Activated CD4-positive, alpha-beta memory T cell treated with anti-CD3 and anti-CD28 coated beads, Interleukin-2, amount 10 ng/mL, durations not matched to agents 7 days and 5 days (primary cell): ENCODE measurements around the gene LRRC14B. TPM values are rescaled to one million over a fixed set of nuclear protein-coding genes. Genes with fewer than 3 reads are reported as not detected.
"Not testable (repeated sequence)": the region's sequence is repeated elsewhere in the genome, so short reads cannot be mapped to it uniquely, and the experiment has no call there.

Experiments used
- CTCF ChIA-PET: fragments of 350-600 bp; sonication (Branson Sonifier 250); formaldehyde crosslinking; loops from one replicate; lab custom pipeline; 2021; ENCODE audit warnings: antibody characterized with exemption, inconsistent platforms; lab: Charles Lee
- POLR2A ChIA-PET: fragments of 350-600 bp; sonication (Branson Sonifier 250); formaldehyde crosslinking; loops from one replicate; lab custom pipeline; 2021; ENCODE audit warnings: antibody characterized with exemption; lab: Charles Lee
- DNase-seq: peaks from one replicate; pipeline ENCODE4 v3.0.0-alpha.2; 2020
- H3K27ac Mint-ChIP-seq: one replicate; pipeline ENCODE4 v1.8.0; 2021; ENCODE audit warnings: mild to moderate bottlenecking, mixed read lengths
- H3K27me3 Mint-ChIP-seq: one replicate; pipeline ENCODE4 v1.8.0; 2021; ENCODE audit warnings: mixed read lengths
- H3K36me3 Mint-ChIP-seq: one replicate; pipeline ENCODE4 v1.8.0; 2021; ENCODE audit warnings: low read depth, mixed read lengths
- H3K4me1 Mint-ChIP-seq: one replicate; pipeline ENCODE4 v1.8.0; 2021; ENCODE audit warnings: mixed read lengths
- H3K4me3 Mint-ChIP-seq: one replicate; pipeline ENCODE4 v1.8.0; 2021; ENCODE audit warnings: mild to moderate bottlenecking, mixed read lengths
- H3K9me3 Mint-ChIP-seq: one replicate; pipeline ENCODE4 v1.8.0; 2021; ENCODE audit warnings: mixed read lengths
- total RNA-seq, 2 experiments: library from RNA; stranded (reverse); gene quantifications; one replicate each; pipeline ENCODE4 v1.2.3, GENCODE V29; 2021

LRRC14B gene
- total RNA-seq, 2 experiments from 2014 or later = not detected

DNA sequence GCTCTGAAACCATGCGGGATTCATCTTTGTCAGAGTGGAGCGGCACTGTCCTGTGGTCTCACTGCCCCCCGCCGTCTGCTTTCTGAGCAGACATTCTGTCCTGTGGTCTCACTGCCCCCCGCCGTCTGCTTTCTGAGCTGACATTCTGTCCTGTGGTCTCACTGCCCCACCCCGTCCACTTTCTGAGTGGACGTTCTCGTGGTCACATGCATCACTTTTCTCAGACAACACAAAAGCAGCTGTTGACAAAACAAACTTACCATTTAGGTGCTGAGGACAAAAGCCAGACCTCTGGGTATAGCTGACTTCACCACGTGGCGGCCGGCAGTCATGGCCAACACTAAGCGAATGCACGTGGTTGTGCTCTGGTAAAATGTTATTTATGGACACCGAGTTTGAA, 2.8 kb downstream of the LRRC14B start:
- ChIA-PET CTCF (interaction anchor here (1.2 kb wide), 1 partner anchor 11 kb away, joined by 3 read pairs; no protein-coding TSS in a partner anchor), POLR2A (no interaction called here)
- no peak for DNase-seq
- H3K27me3 Mint-ChIP-seq = no peaks in the 10 kb centered on the region
- H3K9me3 Mint-ChIP-seq = no peaks in the 10 kb centered on the region
- H3K4me3 Mint-ChIP-seq = no peak overlapping the region
- H3K36me3 Mint-ChIP-seq = no peaks in the 10 kb centered on the region
- H3K27ac Mint-ChIP-seq = no peak overlapping the region
- peaks cover 3% of the 10 kb centered on the region for H3K4me1 Mint-ChIP-seq

DNA sequence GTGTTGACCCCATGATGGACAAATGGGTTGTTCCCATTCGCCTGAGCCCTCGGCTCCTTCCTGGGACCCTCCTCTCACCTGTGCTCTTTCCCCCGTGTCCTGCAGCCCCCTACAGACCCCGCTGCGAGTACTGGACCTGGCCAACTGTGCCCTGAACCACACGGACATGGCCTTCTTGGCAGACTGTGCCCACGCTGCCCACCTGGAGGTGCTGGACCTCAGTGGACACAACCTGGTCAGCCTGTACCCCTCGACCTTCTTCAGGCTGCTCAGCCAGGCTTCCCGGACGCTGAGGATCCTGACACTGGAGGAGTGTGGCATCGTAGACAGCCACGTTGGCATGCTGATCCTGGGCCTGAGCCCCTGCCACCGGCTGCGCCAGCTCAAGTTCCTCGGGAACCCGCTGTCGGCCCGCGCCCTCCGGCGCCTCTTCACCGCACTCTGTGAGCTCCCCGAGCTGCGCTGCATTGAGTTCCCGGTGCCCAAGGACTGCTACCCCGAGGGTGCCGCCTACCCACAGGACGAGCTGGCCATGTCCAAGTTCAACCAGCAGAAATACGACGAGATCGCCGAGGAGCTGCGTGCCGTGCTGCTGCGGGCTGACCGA, 3.4 kb downstream of the LRRC14B start:
- POLR2A ChIA-PET = no interaction called here
- DNase-seq = no peak
- CTCF ChIA-PET = interaction anchor here (1.2 kb wide), 1 partner anchor 11 kb away, joined by 3 read pairs; no protein-coding TSS in a partner anchor
- Mint-ChIP-seq H3K4me3 (no peak overlapping the region), H3K27me3 (no peaks in the 10 kb centered on the region), H3K9me3 (no peaks in the 10 kb centered on the region), H3K4me1 (peaks cover 3% of the 10 kb centered on the region), H3K27ac (no peak overlapping the region), H3K36me3 (no peaks in the 10 kb centered on the region)

DNA sequence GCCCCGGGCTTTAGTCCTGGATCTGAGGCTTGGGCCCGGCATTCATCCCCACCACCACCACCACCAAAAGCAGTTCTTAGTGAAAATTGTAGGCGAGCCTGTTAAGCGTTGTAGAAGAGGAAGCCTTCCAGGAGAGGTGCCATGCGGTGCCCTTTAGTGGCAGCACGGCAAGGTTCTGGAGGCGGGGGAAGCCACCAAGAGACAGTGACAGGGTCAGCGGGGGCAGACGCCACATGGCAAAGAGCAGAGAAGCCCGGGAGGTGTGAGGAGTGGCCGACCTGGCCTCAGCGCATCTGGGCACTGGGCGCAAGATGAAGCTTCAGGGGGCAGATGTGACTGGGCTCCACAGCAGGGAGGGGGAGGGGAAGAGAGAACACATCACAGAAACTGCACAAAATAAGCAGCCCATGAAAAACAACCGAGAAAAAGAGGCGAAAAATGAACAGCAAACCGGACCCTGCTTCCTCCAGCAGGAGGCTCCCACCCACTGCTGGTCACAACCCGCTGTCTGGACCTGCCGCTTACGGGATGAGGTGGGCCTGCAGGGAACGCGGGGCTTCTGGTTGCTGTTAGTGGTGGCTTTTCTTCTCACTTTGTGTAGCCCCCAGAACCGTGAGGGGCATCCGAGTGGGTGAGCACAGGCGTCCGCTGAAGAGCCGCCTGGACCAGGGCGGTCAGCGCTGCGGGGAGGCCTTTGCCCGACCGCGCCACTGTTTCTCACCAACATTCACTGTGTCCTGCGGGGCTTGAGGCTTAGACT, 4.3 kb downstream of the LRRC14B start:
- H3K27me3 Mint-ChIP-seq = no peaks in the 10 kb centered on the region
- no peak overlapping the region for H3K4me3 Mint-ChIP-seq
- DNase-seq = no peak
- H3K4me1 Mint-ChIP-seq = no peaks in the 10 kb centered on the region
- no peaks in the 10 kb centered on the region for H3K9me3 Mint-ChIP-seq
- ChIA-PET POLR2A (no interaction called here), CTCF (no interaction called here)
- no peak overlapping the region for H3K27ac Mint-ChIP-seq
- H3K36me3 Mint-ChIP-seq = no peaks in the 10 kb centered on the region

DNA sequence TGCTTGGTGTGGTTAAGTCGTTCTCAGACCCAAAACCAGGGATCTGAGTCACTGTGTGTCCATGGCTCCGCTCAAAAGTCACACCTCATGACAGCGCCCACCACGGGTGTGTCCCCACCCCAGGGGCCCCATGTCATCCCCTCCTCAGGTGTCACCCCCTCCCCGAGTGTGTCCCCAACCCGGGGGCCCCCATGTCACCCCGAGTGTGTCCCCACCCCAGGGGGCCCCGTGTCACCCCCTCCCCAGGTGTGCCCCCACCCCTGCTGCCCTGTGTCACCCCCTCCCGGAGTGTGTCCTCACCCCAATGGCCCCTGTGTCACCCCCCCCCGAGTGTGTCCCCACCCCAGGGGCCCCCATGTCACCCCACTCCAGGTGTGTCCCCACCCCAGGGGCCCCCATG, 5.1 kb downstream of the LRRC14B start:
- POLR2A ChIA-PET = no interaction called here
- no peaks in the 10 kb centered on the region for H3K4me1 Mint-ChIP-seq
- H3K27ac Mint-ChIP-seq = no peak overlapping the region
- no peak for DNase-seq
- H3K36me3 Mint-ChIP-seq = no peaks in the 10 kb centered on the region
- no peaks in the 10 kb centered on the region for H3K27me3 Mint-ChIP-seq
- no peak overlapping the region for H3K4me3 Mint-ChIP-seq
- CTCF ChIA-PET = no interaction called here
- H3K9me3 Mint-ChIP-seq = no peaks in the 10 kb centered on the region

DNA sequence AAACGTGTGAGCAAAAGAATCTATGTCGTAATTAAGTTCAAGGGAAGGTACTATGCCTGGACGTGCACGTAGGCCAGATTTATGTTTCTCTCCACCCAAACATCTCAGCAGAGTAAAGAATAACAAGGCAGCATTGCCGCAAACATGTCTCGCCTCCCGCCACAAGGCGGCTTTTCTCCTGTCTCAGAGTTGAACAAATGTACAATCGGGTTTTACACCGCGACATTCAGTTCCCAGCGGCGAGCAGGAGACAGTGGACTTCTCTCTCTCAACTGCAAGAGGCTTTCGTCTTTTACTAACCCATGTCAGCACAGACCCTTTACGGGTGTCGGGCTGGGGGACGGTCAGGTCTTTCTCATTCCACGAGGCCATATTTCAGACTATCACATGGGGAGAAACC, 5.7 kb downstream of the LRRC14B start:
- H3K4me3 Mint-ChIP-seq, H3K9me3 Mint-ChIP-seq, DNase-seq, POLR2A ChIA-PET, H3K4me1 Mint-ChIP-seq, H3K36me3 Mint-ChIP-seq, CTCF ChIA-PET, H3K27ac Mint-ChIP-seq, H3K27me3 Mint-ChIP-seq: not testable (repeated sequence)

DNA sequence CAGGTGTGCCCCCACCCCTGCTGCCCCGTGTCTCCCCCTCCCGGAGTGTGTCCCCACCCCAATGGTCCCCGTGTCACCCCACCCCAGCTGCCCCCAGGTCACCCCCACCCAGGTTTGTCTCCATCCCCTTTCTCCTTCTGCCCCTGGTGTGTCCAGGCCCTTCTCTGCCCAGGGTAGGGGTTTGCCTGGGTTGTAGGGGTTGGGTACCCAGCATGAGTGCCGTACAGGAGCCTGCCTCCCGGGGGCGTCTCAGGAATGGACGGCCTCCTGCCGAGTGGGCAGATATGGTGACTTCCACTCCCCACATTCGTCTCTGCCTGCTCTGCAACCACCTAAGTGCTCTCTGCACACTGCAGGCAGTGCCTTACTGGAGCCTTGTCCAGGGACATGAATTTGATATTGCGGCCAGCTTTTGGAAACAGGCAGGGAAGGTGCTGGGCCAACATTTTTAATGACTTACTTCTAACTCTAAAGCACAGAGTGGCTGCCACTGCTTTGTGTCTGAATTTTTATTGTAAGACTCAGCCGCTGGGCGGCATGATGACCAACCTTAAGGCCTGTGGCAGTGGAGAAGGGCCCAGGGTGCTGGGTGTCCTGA, 6.7 kb downstream of the LRRC14B start:
- ChIA-PET POLR2A (no interaction called here), CTCF (no interaction called here)
- Mint-ChIP-seq H3K27ac (no peak overlapping the region), H3K27me3 (no peaks in the 10 kb centered on the region), H3K4me3 (no peak overlapping the region), H3K9me3 (no peaks in the 10 kb centered on the region), H3K36me3 (peaks cover 3% of the 10 kb centered on the region), H3K4me1 (no peaks in the 10 kb centered on the region)
- DNase-seq = no peak

DNA sequence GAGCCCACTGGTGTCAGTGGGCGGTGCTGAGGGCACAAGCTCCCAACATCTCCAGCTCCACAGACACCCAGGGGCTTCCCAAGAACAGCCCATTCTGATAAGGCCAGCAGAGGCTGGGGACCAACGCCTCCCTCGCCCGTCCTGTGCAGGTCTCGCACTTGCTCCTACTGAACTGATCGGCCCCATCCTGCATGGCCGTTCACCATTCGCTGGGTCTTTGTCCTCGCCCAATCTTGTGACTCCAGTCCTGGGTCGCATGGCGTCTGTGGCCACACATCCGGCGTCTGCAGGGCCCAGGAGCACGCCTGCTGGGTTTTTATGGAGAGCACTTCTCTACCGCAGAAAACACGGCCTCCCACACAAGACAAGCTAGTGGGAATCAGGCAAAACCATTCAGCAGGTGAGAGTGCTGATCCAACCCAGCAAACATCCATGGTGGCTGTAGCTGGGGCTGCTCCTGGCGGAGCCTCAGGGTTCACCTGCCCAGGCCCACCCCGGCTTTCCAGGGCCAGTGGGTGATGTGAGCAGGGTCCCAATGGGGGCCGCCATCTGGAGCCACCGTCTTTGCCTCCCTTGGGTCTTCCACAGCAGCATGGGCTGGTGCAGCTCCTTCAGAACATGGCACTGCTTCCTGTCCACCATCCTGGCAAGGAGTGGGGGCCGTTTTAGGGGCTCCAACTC, 7.4 kb downstream of the LRRC14B start:
- no peak for DNase-seq
- Mint-ChIP-seq H3K27ac (no peak overlapping the region), H3K4me1 (no peaks in the 10 kb centered on the region), H3K27me3 (no peaks in the 10 kb centered on the region), H3K36me3 (peaks cover 3% of the 10 kb centered on the region), H3K4me3 (no peak overlapping the region), H3K9me3 (no peaks in the 10 kb centered on the region)
- ChIA-PET POLR2A (no interaction called here), CTCF (no interaction called here)

DNA sequence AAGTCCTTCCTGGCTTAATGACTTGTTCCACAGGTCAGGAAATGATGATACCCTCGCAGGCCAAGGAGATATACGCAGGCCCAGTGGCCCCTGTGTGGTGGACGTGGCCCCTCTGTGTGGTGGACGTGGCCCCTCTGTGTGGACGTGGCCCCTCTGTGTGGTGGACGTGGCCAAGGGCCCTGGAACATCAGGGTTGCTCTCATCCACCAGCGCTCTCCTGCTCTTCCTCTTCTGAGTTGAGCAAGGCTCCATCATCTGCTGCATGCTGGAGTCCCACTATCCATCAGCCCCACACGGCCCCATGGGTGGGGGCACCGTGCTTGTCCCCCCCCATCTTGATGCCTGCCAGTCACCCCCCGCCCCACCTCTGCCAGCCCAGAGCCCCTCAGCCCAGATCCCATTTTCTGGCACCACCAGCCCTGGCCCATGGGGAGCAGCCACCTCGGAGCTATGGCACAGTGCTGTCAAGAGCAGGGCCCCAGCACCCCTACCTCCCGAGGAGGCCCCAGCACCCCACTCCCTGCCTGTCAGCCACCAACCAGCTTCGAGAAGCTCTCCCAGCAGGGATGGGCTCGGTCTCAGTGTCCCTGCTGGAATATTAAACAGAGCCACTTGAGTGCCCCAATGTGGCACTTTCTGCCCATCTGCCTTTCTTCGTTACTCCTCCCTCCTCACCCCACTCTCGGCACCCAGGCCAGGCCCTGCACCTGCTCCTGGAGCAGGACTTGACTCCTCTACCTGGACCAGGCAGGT, 8.1 kb downstream of the LRRC14B start:
- no peaks in the 10 kb centered on the region for H3K4me1 Mint-ChIP-seq
- DNase-seq = no peak
- H3K4me3 Mint-ChIP-seq = no peak overlapping the region
- peaks cover 4% of the 10 kb centered on the region for H3K36me3 Mint-ChIP-seq
- no peaks in the 10 kb centered on the region for H3K9me3 Mint-ChIP-seq
- ChIA-PET CTCF (interaction anchor here (1.0 kb wide), 1 partner anchor 11 kb away, joined by 4 read pairs; no protein-coding TSS in a partner anchor), POLR2A (no interaction called here)
- no peak overlapping the region for H3K27ac Mint-ChIP-seq
- H3K27me3 Mint-ChIP-seq = no peaks in the 10 kb centered on the region

DNA sequence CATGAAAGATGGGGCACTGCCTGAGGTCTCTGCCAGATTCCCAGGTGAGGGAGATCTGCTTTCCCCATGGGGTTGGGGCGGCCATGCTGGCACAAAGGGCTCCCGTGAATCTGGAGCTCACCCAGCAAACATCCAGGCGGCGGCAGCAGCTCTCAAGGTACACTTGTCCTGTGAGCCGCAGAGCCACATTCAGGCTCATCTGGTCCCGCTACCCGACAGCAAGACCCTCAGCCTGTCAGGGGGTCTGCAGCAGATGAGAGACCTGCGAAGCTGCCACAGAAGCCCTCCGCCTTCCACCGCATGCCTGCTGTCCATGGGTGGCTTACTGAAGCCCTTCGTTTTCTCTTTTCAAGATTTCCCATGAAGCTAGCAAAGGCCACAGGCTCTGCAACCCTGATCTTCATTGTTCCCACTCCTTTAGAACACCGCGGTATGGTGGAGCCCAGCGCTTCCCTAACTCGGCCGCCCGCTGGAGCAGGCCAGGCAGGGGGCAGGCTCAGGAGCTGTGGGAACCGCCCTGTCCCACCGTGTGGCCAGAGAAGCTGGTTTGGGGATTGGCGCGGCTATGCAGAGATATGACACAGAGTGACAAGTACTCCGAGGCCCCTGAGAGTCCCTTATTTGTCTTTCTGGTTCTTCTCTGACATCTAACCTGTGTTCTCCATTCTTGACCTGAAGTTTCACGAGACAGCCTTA, 8.8 kb downstream of the LRRC14B start:
- CTCF ChIA-PET = interaction anchor here (1.0 kb wide), 1 partner anchor 12 kb away, joined by 4 read pairs; no protein-coding TSS in a partner anchor
- Mint-ChIP-seq H3K4me3 (no peak overlapping the region), H3K9me3 (no peaks in the 10 kb centered on the region), H3K4me1 (no peaks in the 10 kb centered on the region), H3K27me3 (no peaks in the 10 kb centered on the region), H3K36me3 (peaks cover 10% of the 10 kb centered on the region), H3K27ac (no peak overlapping the region)
- no peak for DNase-seq
- POLR2A ChIA-PET = no interaction called here

DNA sequence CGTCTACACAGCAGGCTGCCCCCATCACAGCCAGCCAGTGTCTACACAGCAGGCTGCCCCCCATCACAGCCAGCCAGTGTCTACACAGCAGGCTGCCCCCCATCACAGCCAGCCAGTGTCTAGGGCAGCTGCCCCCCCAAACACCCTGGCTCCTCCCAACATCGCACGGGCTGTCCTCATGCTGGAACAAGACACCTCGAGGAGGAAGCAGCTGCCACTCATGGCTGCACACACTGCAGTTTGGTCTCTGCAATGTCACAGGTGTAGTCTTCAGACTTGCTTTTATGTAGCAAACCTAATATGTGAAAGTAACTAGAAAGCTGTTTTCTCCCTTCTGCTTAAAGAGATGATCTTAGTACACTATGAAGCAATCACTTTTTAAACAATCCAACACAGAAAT, 9.7 kb downstream of the LRRC14B start:
- POLR2A ChIA-PET = no interaction called here
- H3K27me3 Mint-ChIP-seq = no peaks in the 10 kb centered on the region
- no peak overlapping the region for H3K27ac Mint-ChIP-seq
- no peaks in the 10 kb centered on the region for H3K4me1 Mint-ChIP-seq
- CTCF ChIA-PET = interaction anchor here (0.5 kb wide), 1 partner anchor 258 kb away, joined by 4 read pairs; no protein-coding TSS in a partner anchor
- H3K4me3 Mint-ChIP-seq = no peak overlapping the region
- no peaks in the 10 kb centered on the region for H3K9me3 Mint-ChIP-seq
- DNase-seq = no peak
- H3K36me3 Mint-ChIP-seq = peaks cover 18% of the 10 kb centered on the region

DNA sequence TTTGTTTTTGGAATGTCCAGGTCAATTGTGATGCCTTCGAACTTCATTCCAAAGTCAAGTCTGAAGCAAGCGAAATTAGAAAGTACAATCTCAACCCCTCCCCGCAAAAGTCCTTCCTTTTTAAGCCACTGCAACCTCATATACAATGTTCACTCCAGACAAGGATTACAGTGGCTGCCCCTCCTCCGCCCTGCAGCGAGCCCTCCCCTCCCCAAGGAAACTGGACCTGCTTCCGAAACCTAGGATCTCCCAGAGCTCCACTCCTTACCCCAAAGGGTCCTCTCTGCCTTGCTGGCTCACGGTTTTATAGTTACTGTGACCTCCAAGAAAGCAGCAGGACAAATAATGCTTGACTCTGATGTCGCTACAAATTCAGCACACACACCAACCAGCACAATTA, 10.4 kb downstream of the LRRC14B start:
- no peaks in the 10 kb centered on the region for H3K27me3 Mint-ChIP-seq
- H3K4me1 Mint-ChIP-seq = no peaks in the 10 kb centered on the region
- CTCF ChIA-PET = no interaction called here
- DNase-seq = no peak
- POLR2A ChIA-PET = no interaction called here
- peaks cover 18% of the 10 kb centered on the region for H3K36me3 Mint-ChIP-seq
- H3K4me3 Mint-ChIP-seq = no peak overlapping the region
- no peaks in the 10 kb centered on the region for H3K9me3 Mint-ChIP-seq
- H3K27ac Mint-ChIP-seq = no peak overlapping the region

DNA sequence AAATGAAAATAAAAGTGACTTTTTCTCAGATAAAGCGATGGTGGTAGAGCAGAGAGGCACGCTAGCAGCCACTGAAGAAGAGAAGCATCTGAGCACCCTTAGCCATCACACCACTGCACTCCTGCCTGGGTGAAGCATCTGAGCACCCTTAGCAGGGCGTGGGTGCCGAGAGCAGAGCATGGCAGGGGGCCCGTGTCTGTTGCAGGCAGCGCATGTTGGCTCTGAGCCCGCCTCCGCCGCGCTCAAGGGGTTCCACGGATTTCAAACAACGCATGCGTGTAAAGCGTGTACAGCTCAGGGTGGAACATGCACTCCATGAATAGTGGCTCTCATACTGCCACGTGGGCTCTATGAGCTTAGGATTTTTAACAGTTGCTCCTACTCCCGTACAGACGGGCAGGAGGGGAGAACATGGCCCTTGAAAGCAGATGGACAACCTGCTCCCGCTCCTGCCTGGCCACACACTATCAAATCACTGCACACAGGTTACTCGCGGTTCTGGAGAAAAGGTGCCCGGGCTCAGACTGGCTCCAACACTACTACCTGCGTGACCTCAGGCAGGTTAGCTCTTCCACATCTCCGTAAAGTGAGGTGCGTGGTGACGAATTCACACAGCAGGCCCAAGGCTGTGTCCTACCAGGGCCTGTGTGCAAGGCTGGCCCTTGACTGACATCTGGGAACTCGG, 12.1 kb downstream of the LRRC14B start:
- CTCF ChIA-PET = no interaction called here
- Mint-ChIP-seq H3K27ac (no peak overlapping the region), H3K36me3 (peaks cover 24% of the 10 kb centered on the region)

More for the DNA sequence above, 12.1 kb downstream of the LRRC14B start:
- POLR2A ChIA-PET = no interaction called here
- Mint-ChIP-seq H3K9me3 (no peaks in the 10 kb centered on the region), H3K4me3 (no peak overlapping the region), H3K4me1 (no peaks in the 10 kb centered on the region), H3K27me3 (no peaks in the 10 kb centered on the region)
- DNase-seq = no peak
